ENCODE data around the gene PCDHB9.
"Not testable (repeated sequence)": the region's sequence is repeated elsewhere in the genome, so short reads cannot be mapped to it uniquely, and the experiment has no call there.

- TF ChIP-seq CTCF (conservative IDR thresholded peaks at IDR 0.05; ENCODE audit: low read depth, low read length): peak; percentile 20; the same call in 1 of the 2 replicates
- not testable (repeated sequence) for TF ChIP-seq RAD21 (IDR thresholded peaks at IDR 0.05; ENCODE audit: low read length); USF2 (IDR thresholded peaks at IDR 0.05; ENCODE audit: low read depth, low read length); POLR2A (IDR thresholded peaks at IDR 0.05; ENCODE audit: low read depth, low read length); MAFK (IDR thresholded peaks at IDR 0.05; ENCODE audit: low read depth, low read length); RFX5 (IDR thresholded peaks at IDR 0.05; ENCODE audit: low read depth, low read length); FOS (IDR thresholded peaks at IDR 0.05; ENCODE audit: low read depth, low read length); MAZ (IDR thresholded peaks at IDR 0.05; ENCODE audit: borderline replicate concordance, low read depth, low read length); MXI1 (IDR thresholded peaks at IDR 0.05; ENCODE audit: borderline replicate concordance, low read depth, low read length); SMC3 (IDR thresholded peaks at IDR 0.05; ENCODE audit: low read depth, low read length); ELK1 (IDR thresholded peaks at IDR 0.05; ENCODE audit: borderline replicate concordance, low read depth, low read length); CEBPB (IDR thresholded peaks at IDR 0.05; ENCODE audit: low read depth, low read length); BHLHE40 (IDR thresholded peaks at IDR 0.05; ENCODE audit: low read depth, low read length)
These were observed 26.8 kb downstream of the PCDHB9 start, which contains the start of gene PCDHB13 for GRCh38 chr5:141213656-141214339.
